ENCODE data around the gene PEF1. TPM values are rescaled to one million over a fixed set of nuclear protein-coding genes. Genes with fewer than 3 reads are reported as not detected.

The PEF1 gene
- total RNA-seq, 4 donors from 2014 or later, result 61.5 to 101 (median 92.9) TPM

DNA sequence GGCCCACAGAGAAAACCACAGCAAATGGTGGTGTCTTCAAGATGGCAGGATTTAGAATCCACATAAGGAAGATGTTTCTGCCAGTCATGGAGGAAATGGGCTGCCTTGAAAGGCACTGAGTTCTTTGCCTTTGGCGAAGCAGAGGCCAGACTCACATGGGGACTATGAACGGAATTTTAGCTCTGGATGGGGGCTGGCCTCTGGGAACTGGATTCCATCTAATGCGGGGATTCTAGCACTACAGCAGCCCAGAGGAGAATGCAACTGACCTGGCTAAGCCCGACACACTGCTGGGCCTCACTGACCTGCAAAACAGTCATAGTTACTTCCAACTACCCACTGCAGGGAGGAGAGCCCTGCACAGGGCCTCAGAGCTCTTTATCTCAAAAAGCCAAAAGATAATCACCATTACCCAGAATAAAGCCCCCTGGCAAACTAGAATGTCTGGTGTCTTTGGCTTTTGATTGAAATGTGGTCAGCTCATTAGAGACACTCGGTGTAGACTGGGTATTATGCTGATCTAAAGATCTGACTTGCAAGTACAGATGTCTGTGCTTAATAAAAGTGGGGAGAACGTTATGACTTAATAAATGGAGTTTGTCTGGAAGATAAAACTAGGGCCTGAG, 15.6 kb downstream of the PEF1 start:
- Histone ChIP-seq H3K27me3 (no peaks in the 10 kb centered on the region), H3K9me3 (no peaks in the 10 kb centered on the region), H3K36me3 (peaks cover 48 to 75% (median 63%) of the 10 kb centered on the region in 4 donors), H3K27ac (replicated peaks in 1 of 4) (no peak overlapping the region), H3K4me1 (peaks cover 25 to 56% (median 30%) of the 10 kb centered on the region in 4 donors), H3K4me3 (no peak overlapping the region)
- TF ChIP-seq, protein P1, sequence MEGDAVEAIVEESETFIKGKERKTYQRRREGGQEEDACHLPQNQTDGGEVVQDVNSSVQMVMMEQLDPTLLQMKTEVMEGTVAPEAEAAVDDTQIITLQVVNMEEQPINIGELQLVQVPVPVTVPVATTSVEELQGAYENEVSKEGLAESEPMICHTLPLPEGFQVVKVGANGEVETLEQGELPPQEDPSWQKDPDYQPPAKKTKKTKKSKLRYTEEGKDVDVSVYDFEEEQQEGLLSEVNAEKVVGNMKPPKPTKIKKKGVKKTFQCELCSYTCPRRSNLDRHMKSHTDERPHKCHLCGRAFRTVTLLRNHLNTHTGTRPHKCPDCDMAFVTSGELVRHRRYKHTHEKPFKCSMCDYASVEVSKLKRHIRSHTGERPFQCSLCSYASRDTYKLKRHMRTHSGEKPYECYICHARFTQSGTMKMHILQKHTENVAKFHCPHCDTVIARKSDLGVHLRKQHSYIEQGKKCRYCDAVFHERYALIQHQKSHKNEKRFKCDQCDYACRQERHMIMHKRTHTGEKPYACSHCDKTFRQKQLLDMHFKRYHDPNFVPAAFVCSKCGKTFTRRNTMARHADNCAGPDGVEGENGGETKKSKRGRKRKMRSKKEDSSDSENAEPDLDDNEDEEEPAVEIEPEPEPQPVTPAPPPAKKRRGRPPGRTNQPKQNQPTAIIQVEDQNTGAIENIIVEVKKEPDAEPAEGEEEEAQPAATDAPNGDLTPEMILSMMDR (IDR thresholded peaks at IDR 0.05), result no peak
- TF ChIP-seq POLR2AphosphoS5 (IDR thresholded peaks at IDR 0.05) (no peak), EP300 (IDR thresholded peaks at IDR 0.05) (no peak), POLR2A (IDR thresholded peaks at IDR 0.05; ENCODE audit: low read depth) (no peak)
- 93% methylated on average over 6 of the region's 6 CpGs for WGBS
- no peak for DNase-seq (ENCODE audit: extremely low spot score)
- intact Hi-C loops (cut with DNase I), result no loop called here

- no peak overlapping the region for H3K4me3 ChIP-seq
- no peaks in the 10 kb centered on the region for H3K9me3 ChIP-seq
- H3K27me3 ChIP-seq, result no peaks in the 10 kb centered on the region
- intact Hi-C loops (cut with DNase I), result no loop called here
- H3K36me3 ChIP-seq, result peaks cover 43 to 65% (median 56%) of the 10 kb centered on the region in 4 donors
- TF ChIP-seq EP300 (IDR thresholded peaks at IDR 0.05), result no peak
- TF ChIP-seq POLR2AphosphoS5 (IDR thresholded peaks at IDR 0.05), result no peak
- TF ChIP-seq, protein P1 (IDR thresholded peaks at IDR 0.05), result no peak
- no peak for TF ChIP-seq POLR2A (IDR thresholded peaks at IDR 0.05; ENCODE audit: low read depth)
- 82% methylated on average over 11 of the region's 11 CpGs for WGBS
- peaks cover 25 to 50% (median 30%) of the 10 kb centered on the region in 4 donors for H3K4me1 ChIP-seq
- H3K27ac ChIP-seq (replicated peaks in 1 of 4), result peak overlapping the region; percentile 25 to 62 (median 40)
- DNase-seq (ENCODE audit: extremely low spot score), result no peak
These were observed 16.6 kb downstream of the PEF1 start for GRCh38 chr1:31627930-31628559.

DNA sequence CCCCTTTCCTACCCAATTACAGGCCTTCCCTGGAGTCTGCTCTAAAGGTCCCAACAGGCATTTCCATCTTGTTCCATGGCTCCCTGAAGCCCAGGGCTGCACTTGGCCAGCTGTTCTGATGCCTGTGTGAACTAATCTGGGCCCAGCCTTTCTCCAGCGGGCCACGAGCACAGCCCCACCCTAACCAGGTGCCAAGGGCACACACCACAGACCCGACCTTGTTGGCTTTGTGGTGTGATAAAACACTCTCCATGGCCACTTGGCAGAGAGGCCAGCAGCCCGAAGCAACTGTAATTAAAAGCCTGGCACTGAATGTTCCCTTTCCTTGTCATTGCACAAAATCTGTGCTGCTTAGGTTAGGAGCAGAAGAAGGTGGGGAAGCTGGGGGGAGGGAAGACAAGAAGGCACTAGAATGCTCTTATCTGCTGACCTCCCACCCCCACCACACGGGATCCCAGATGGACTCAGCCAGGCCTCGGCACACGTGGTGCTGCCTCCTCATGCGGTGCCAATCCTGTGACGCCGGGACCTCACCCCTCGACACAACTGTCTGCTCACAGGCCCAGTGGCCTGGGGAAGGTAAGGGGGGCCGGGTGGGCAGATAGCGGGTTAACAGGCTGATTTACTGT, 17.3 kb downstream of the PEF1 start:
- WGBS, result 50% methylated on average over 2 of the region's 13 CpGs
- TF ChIP-seq EP300 (IDR thresholded peaks at IDR 0.05) (no peak), POLR2A (IDR thresholded peaks at IDR 0.05; ENCODE audit: low read depth) (no peak), POLR2AphosphoS5 (IDR thresholded peaks at IDR 0.05) (no peak)
- TF ChIP-seq, protein P1 (IDR thresholded peaks at IDR 0.05), result no peak
- Histone ChIP-seq H3K9me3 (no peaks in the 10 kb centered on the region), H3K4me1 (peaks cover 25 to 44% (median 30%) of the 10 kb centered on the region in 4 donors), H3K4me3 (no peak overlapping the region), H3K27me3 (no peaks in the 10 kb centered on the region), H3K27ac (replicated peaks in 1 of 4) (peak overlapping the region; percentile 25 to 62 (median 40)), H3K36me3 (peaks cover 37 to 59% (median 49%) of the 10 kb centered on the region in 4 donors)
- no peak for DNase-seq (ENCODE audit: extremely low spot score)
- intact Hi-C loops (cut with DNase I), result no loop called here

- intact Hi-C loops (cut with DNase I), result no loop called here
- Histone ChIP-seq H3K27me3 (no peaks in the 10 kb centered on the region), H3K9me3 (no peaks in the 10 kb centered on the region), H3K36me3 (peaks cover 28 to 50% (median 40%) of the 10 kb centered on the region in 4 donors), H3K27ac (replicated peaks in 1 of 4) (peak overlapping the region in 3 of 4 donors; percentile 5 to 62 (median 44)), H3K4me1 (peaks cover 25 to 36% (median 27%) of the 10 kb centered on the region in 4 donors), H3K4me3 (no peak overlapping the region)
- TF ChIP-seq EP300 (IDR thresholded peaks at IDR 0.05) (no peak), POLR2A (IDR thresholded peaks at IDR 0.05; ENCODE audit: low read depth) (no peak), POLR2AphosphoS5 (IDR thresholded peaks at IDR 0.05) (no peak)
- TF ChIP-seq, protein P1 (IDR thresholded peaks at IDR 0.05), result no peak
- WGBS, result 74% methylated on average over 17 of the region's 23 CpGs
- DNase-seq (ENCODE audit: extremely low spot score), result no peak
These were observed 18.2 kb downstream of the PEF1 start for GRCh38 chr1:31626223-31627207.
